Heart left ventricle (tissue), 16 donors: ENCODE results near the gene CACNA1G. TPM values are rescaled to one million over a fixed set of nuclear protein-coding genes. Genes with fewer than 3 reads are reported as not detected.

Experiments used
- ATAC-seq, 4 donors: fragments of 200-7000 bp; cut with Tn5 transposase; one replicate each; pipeline ENCODE4 v1.9.1; 2020 to 2022; ENCODE audit warnings: moderate library complexity in 4 of 4, mild to moderate bottlenecking in 3 of 4, moderate number of reproducible peaks in 1 of 4
- DNase-seq, 5 donors: peaks; one replicate each; pipeline ENCODE4 v3.0.0-alpha.2; 2020
- H3K27ac ChIP-seq, 12 donors: fragments of 200-600 bp; sonication (generic) in 4 of 12; one replicate each; pipeline versions ENCODE4 v1.5.0 to v1.8.0; 2016 to 2022; ENCODE audit warnings: mild to moderate bottlenecking in 2 of 12
- H3K27me3 ChIP-seq, 9 donors: fragments of 200-600 bp; sonication (generic) in 2 of 9; one replicate each; pipeline versions ENCODE4 v1.5.1 to v1.8.0; 2016 to 2022; ENCODE audit warnings: mild to moderate bottlenecking in 3 of 9
- H3K36me3 ChIP-seq, 9 donors: fragments of 200-600 bp; sonication (generic) in 2 of 9; one replicate each; pipeline versions ENCODE4 v1.5.0 to v1.8.0; 2018 to 2022; ENCODE audit warnings: mild to moderate bottlenecking in 2 of 9
- H3K4me1 ChIP-seq, 12 donors: fragments of 200-600 bp; sonication (generic) in 4 of 12; one replicate each; pipeline versions ENCODE4 v1.5.0 to v1.8.0; 2016 to 2022; ENCODE audit warnings: mild to moderate bottlenecking in 3 of 12
- H3K4me3 ChIP-seq, 12 donors: fragments of 200-600 bp; sonication (generic) in 4 of 12; one replicate each; pipeline versions ENCODE4 v1.5.0 to v1.8.0; 2017 to 2022; ENCODE audit warnings: mild to moderate bottlenecking in 9 of 12, moderate library complexity in 4 of 12
- H3K9me3 ChIP-seq, 12 donors: fragments of 200-600 bp; sonication (generic) in 4 of 12; one replicate each; pipeline versions ENCODE4 v1.5.0 to v1.8.0; 2016 to 2022; ENCODE audit warnings: mild to moderate bottlenecking in 1 of 12
- CTCF ChIP-seq, 12 donors: fragments of 200-600 bp; sonication (generic) in 4 of 12; IDR thresholded peaks; one replicate each; pipeline versions ENCODE4 v1.5.0 to v1.8.0; 2018 to 2022; ENCODE audit warnings: antibody characterized with exemption in 12 of 12, mild to moderate bottlenecking in 5 of 12
- POLR2A ChIP-seq, 2 donors: fragments of 450-650 bp; IDR thresholded peaks; one replicate each; pipeline ENCODE4 v1.6.1; 2017; ENCODE audit warnings: antibody characterized with exemption in 2 of 2, mild to moderate bottlenecking in 2 of 2, moderate library complexity in 2 of 2
- WGBS, 4 donors: extraction: QIAGEN DNeasy Blood & Tissue Kit in 2 of 4; methylation state at CpG; one replicate each; pipeline versions ENCODE4 v1.1.5 to v1.1.7; 2013 to 2018; 5-methylcytosine and 5-hydroxymethylcytosine counted together
- intact Hi-C, 10 donors: fragments of 100-400 bp; cut with DNase I; formaldehyde crosslinking; loops; one replicate each; pipeline versions ENCODE4 v1.11.1 to v1.14.2; 2022
- polyA plus RNA-seq, 2 donors: library from polyadenylated mRNA; stranded (reverse); fragments of 200-250 nt; gene quantifications; one replicate each; pipeline ENCODE4 v1.2.3, GENCODE V29; 2013
- total RNA-seq, 9 donors: library from RNA; depleted of rRNA in 2 of 9; stranded (reverse); fragments of >200 nt in 2 of 9; fragmentation: NEBNext Ultra II Directional in 3 of 9; extraction: Animal tissue kit (Norgen Biotek cat#: 25700) in 3 of 9; gene quantifications; one replicate each; pipeline versions ENCODE4 v1.1.0 to v1.2.4, GENCODE V29; 2016 to 2023
- donor health status: ischemic (EF 13 %, LVEDD 7.1; RV severe dilation, severe dysfunction).
- donor health status: healthy with polysubstance abuse.
- donor health status: DM: no; HTN: yes; CAD: no.
- donor health status: DM: no; HTN: no; CAD: no.
- donor health status: ischemic (EF 25% LVEDD 6.9; RV normal size, moderate dysfunction).
- donor health status: ischemic (EF 25% LVEDD 5.7; RV mildly dilated, moderate dysfunction).
- donor health status: healthy.
- donor health status: DM: yes; HTN: yes; CAD: no.
- donor health status: ischemic (EF 35%, LVEDD 5.7; RV mildly dilated, moderate dysfunction).
- donor health status: nonischemic (EF 11% LVEDD 7.7; RV severe dilation, severe dysfunction).
- donor health status: DM: yes; HTN: yes; CAD: no.
- donor health status: PGD.
- donor health status: ischemic (EF 29% LVEDD 5.4; RV normal size, mild dysfunction).
- donor health status: nonischemic (EF 23%, LVEDD 6.1; RV moderate dilation, normal function).

Gene CACNA1G
- total and polyA plus RNA-seq, 11 donors = 0.02 to 0.48 (median 0.13) TPM; not detected in 1

- TF ChIP-seq POLR2A (IDR thresholded peaks at IDR 0.05) = no peak
- no peak for TF ChIP-seq CTCF (IDR thresholded peaks at IDR 0.05)
- Histone ChIP-seq H3K4me3 (no peak overlapping the region), H3K27ac (no peak overlapping the region), H3K27me3 (no peaks in the 10 kb centered on the region), H3K4me1 (peaks cover 0 to 6% (median 0%) of the 10 kb centered on the region in 12 donors), H3K9me3 (no peaks in the 10 kb centered on the region), H3K36me3 (no peaks in the 10 kb centered on the region)
- WGBS, 4 donors = 92 to 96% (median 96%) methylated on average over 10 of the region's 10 CpGs
- intact Hi-C loops = no loop called here
- DNase-seq (no peak), ATAC-seq (no peak)
These were observed 37.7 kb upstream of the CACNA1G start for GRCh38 chr17:50522766-50523165.

GRCh38 chr17:50523208-50523607 is 37.3 kb upstream of the CACNA1G start:
- H3K4me1 ChIP-seq = peaks cover 0 to 4% (median 0%) of the 10 kb centered on the region in 12 donors
- no peaks in the 10 kb centered on the region for H3K9me3 ChIP-seq
- 86 to 93% (median 90%) methylated on average over 2 of the region's 2 CpGs for WGBS, 4 donors
- DNase-seq (no peak), ATAC-seq (no peak)
- H3K4me3 ChIP-seq = no peak overlapping the region
- no peak overlapping the region for H3K27ac ChIP-seq
- intact Hi-C loops = no loop called here
- H3K36me3 ChIP-seq = no peaks in the 10 kb centered on the region
- no peaks in the 10 kb centered on the region for H3K27me3 ChIP-seq
- no peak for TF ChIP-seq POLR2A (IDR thresholded peaks at IDR 0.05)
- no peak for TF ChIP-seq CTCF (IDR thresholded peaks at IDR 0.05)

GRCh38 chr17:50524838-50525237 is 35.7 kb upstream of the CACNA1G start:
- TF ChIP-seq CTCF (IDR thresholded peaks at IDR 0.05) = no peak
- no peak for TF ChIP-seq POLR2A (IDR thresholded peaks at IDR 0.05)
- Histone ChIP-seq H3K4me1 (no peaks in the 10 kb centered on the region), H3K9me3 (no peaks in the 10 kb centered on the region), H3K4me3 (no peak overlapping the region), H3K27me3 (peaks cover 0 to 9% (median 0%) of the 10 kb centered on the region in 9 donors), H3K36me3 (no peaks in the 10 kb centered on the region), H3K27ac (no peak overlapping the region)
- DNase-seq (no peak), ATAC-seq (no peak)
- intact Hi-C loops = no loop called here
- 88 to 93% (median 91%) methylated on average over 13 to 18 of the region's 18 CpGs for WGBS, 4 donors

GRCh38 chr17:50527155-50527762 is 33.3 kb upstream of the CACNA1G start:
- no peaks in the 10 kb centered on the region for H3K36me3 ChIP-seq
- H3K27ac ChIP-seq = no peak overlapping the region
- no peak overlapping the region for H3K4me3 ChIP-seq
- peaks cover 0 to 24% (median 7%) of the 10 kb centered on the region in 9 donors for H3K27me3 ChIP-seq
- TF ChIP-seq POLR2A (IDR thresholded peaks at IDR 0.05) (no peak), CTCF (IDR thresholded peaks at IDR 0.05) (no peak)
- ATAC-seq (no peak), DNase-seq (no peak)
- peaks cover 0 to 6% (median under 1%) of the 10 kb centered on the region in 12 donors for H3K4me1 ChIP-seq
- H3K9me3 ChIP-seq = no peaks in the 10 kb centered on the region
- WGBS, 4 donors = 62 to 77% (median 67%) methylated on average over 4 to 5 of the region's 5 CpGs
- intact Hi-C loops = no loop called here
